HCT116 (cell line): ENCODE results near the gene LMCD1. TPM values are rescaled to one million over a fixed set of nuclear protein-coding genes. Genes with fewer than 3 reads are reported as not detected.

Source experiments
- ATAC-seq: fragments of 200-7000 bp; cut with Tn5 transposase; 2 replicates; pipeline ENCODE4 v1.9.1; 2020; ENCODE audit warnings: mild to moderate bottlenecking, moderate library complexity
- BruUV-seq: library from RNA; stranded (reverse); fragments of 400-500 nt; replicated peaks from 2 replicates; lab custom pipeline; 2021; lab: Mats Ljungman, UMichigan
- CTCF ChIA-PET: fragments of 300-600 bp; sonication (Branson Sonifier 250); formaldehyde crosslinking; loops from one replicate; lab custom pipeline; 2021; ENCODE audit warnings: antibody characterized with exemption; lab: Charles Lee
- POLR2A ChIA-PET: fragments of 300-600, 350-600 bp; sonication (Branson Sonifier 250); formaldehyde crosslinking; loops from one replicate; lab custom pipeline; 2021; ENCODE audit warnings: antibody characterized with exemption; lab: Charles Lee
- RAD21 ChIA-PET, 2 experiments: fragments of 300-600 bp; sonication (Branson Sonifier 250); formaldehyde crosslinking; loops; one replicate each; lab custom pipeline; 2023; ENCODE audit warnings: low total read pairs in 2 of 2; ENCODE audit not compliant: uncharacterized antibody in 2 of 2, unreplicated experiment in 2 of 2, low non-redundant PET in 1 of 2; lab: Charles Lee
- DNase-seq: peaks from one replicate; pipeline ENCODE4 v3.0.0-alpha.2; 2010; ENCODE audit warnings: low read depth, low spot score
- H2AFZ ChIP-seq: fragments of 200-600 bp; shearing (Covaris generic), sonication (generic); 2 replicates; pipeline ENCODE4 v1.6.1; 2017; ENCODE audit warnings: low read depth, mixed run types, mixed read lengths, antibody characterized with exemption, low read length; ENCODE audit not compliant: poor library complexity, severe bottlenecking
- H3K27ac ChIP-seq: 2 replicates; pipeline ENCODE4 v1.5.1; 2012; ENCODE audit warnings: low read depth, low read length
- H3K27me3 ChIP-seq: fragments of 200-600 bp; sonication (generic); 2 replicates; pipeline ENCODE4 v1.6.1; 2016; ENCODE audit warnings: mixed run types, low read length, mixed read lengths; ENCODE audit not compliant: insufficient read depth
- H3K36me3 ChIP-seq, 2 experiments: fragments of 200-500 bp in 1 of 2; fragments of 200-600 bp in 1 of 2; sonication (Bioruptor generic) in 1 of 2; sonication (generic) in 1 of 2; 2 replicates each; pipeline versions ENCODE4 v1.5.1 to v1.6.1; 2014 to 2016; ENCODE audit warnings: low read length in 2 of 2, inconsistent platforms in 1 of 2, mixed read lengths in 1 of 2, mixed run types in 1 of 2; ENCODE audit not compliant: insufficient read depth in 2 of 2, control insufficient read depth in 1 of 2
- H3K4me1 ChIP-seq, 2 experiments: fragments of 200-600 bp in 1 of 2; sonication (generic) in 1 of 2; 2 replicates each; pipeline versions ENCODE4 v1.5.1 to v1.6.1; 2012 to 2017; ENCODE audit warnings: low read length in 2 of 2, inconsistent platforms in 1 of 2, mild to moderate bottlenecking in 1 of 2, mixed read lengths in 1 of 2, mixed run types in 1 of 2, moderate library complexity in 1 of 2; ENCODE audit not compliant: insufficient read depth in 2 of 2, control insufficient read depth in 1 of 2
- H3K4me2 ChIP-seq: fragments of 200-600 bp; sonication (generic); 2 replicates; pipeline ENCODE4 v1.6.1; 2017; ENCODE audit warnings: mixed run types, low read length, mixed read lengths
- H3K4me3 ChIP-seq, 2 experiments: fragments of 200-600 bp in 1 of 2; sonication (generic) in 1 of 2; replicated peaks in 1 of 2; 2 replicates each; pipeline ENCODE4 v1.5.1; 2011 to 2016; ENCODE audit warnings: low read length in 2 of 2, control low read depth in 1 of 2, low read depth in 1 of 2, mild to moderate bottlenecking in 1 of 2, mixed read lengths in 1 of 2, mixed run types in 1 of 2
- H3K79me2 ChIP-seq: fragments of 200-600 bp; sonication (generic); 2 replicates; pipeline ENCODE4 v1.6.1; 2017; ENCODE audit warnings: mild to moderate bottlenecking, mixed run types, low read length, moderate library complexity, mixed read lengths; ENCODE audit not compliant: insufficient read depth
- H3K9ac ChIP-seq: fragments of 200-600 bp; sonication (generic); 2 replicates; pipeline ENCODE4 v1.6.1; 2016; ENCODE audit warnings: low read length, mixed read lengths
- H3K9me2 ChIP-seq: fragments of 200-600 bp; sonication (generic), shearing (Covaris generic); 2 replicates; pipeline ENCODE4 v1.6.1; 2017; ENCODE audit warnings: mixed run types, mild to moderate bottlenecking, moderate library complexity; ENCODE audit not compliant: insufficient read depth
- H3K9me3 ChIP-seq, 2 experiments: fragments of 200-500 bp in 1 of 2; fragments of 200-600 bp in 1 of 2; sonication (Bioruptor generic) in 1 of 2; sonication (generic) in 1 of 2; 2 replicates each; pipeline ENCODE4 v1.6.1; 2014 to 2017; ENCODE audit warnings: low read length in 2 of 2, mixed read lengths in 2 of 2, inconsistent platforms in 1 of 2, low read depth in 1 of 2, mild to moderate bottlenecking in 1 of 2, mixed run types in 1 of 2, moderate library complexity in 1 of 2; ENCODE audit not compliant: control insufficient read depth in 1 of 2, insufficient read depth in 1 of 2
- H4K20me1 ChIP-seq: fragments of 200-600 bp; sonication (generic), shearing (Covaris generic); 2 replicates; pipeline ENCODE4 v1.6.1; 2017; ENCODE audit warnings: mixed run types, mild to moderate bottlenecking, moderate library complexity; ENCODE audit not compliant: insufficient read depth
- CBX3 ChIP-seq: IDR thresholded peaks from 2 replicates; pipeline ENCODE4 v1.6.1; 2012; ENCODE audit warnings: low read depth
- CEBPB ChIP-seq: IDR thresholded peaks from 2 replicates; pipeline ENCODE4 v1.6.1; 2012; ENCODE audit warnings: low read depth
- EGR1 ChIP-seq: IDR thresholded peaks from 2 replicates; pipeline ENCODE4 v1.6.1; 2012; ENCODE audit warnings: low read depth
- ELF1 ChIP-seq: IDR thresholded peaks from 2 replicates; pipeline ENCODE4 v1.6.1; 2012; ENCODE audit warnings: low read depth, borderline replicate concordance
- FOSL1 ChIP-seq: IDR thresholded peaks from 2 replicates; pipeline ENCODE4 v1.6.1; 2012; ENCODE audit warnings: low read depth
- JUND ChIP-seq: IDR thresholded peaks from 2 replicates; pipeline ENCODE4 v1.6.1; 2012
- POLR2A ChIP-seq: IDR thresholded peaks from 2 replicates; pipeline ENCODE4 v1.7.0; 2011; ENCODE audit warnings: borderline replicate concordance; ENCODE audit not compliant: insufficient read depth, insufficient read length; ENCODE audit errors: extremely low read depth
- POLR2AphosphoS5 ChIP-seq: IDR thresholded peaks from 2 replicates; pipeline ENCODE4 v1.6.1; 2011; ENCODE audit warnings: mild to moderate bottlenecking, low read depth, low read length, moderate library complexity
- RAD21 ChIP-seq: IDR thresholded peaks from 2 replicates; pipeline ENCODE4 v1.6.1; 2012; ENCODE audit warnings: low read depth, mild to moderate bottlenecking
- SP1 ChIP-seq: IDR thresholded peaks from 2 replicates; pipeline ENCODE4 v1.6.1; 2012; ENCODE audit warnings: low read depth
- SRF ChIP-seq: IDR thresholded peaks from 2 replicates; pipeline ENCODE4 v1.6.1; 2012; ENCODE audit warnings: low read depth
- TCF7L2 ChIP-seq: IDR thresholded peaks from 2 replicates; pipeline ENCODE4 v1.7.0; 2011; ENCODE audit warnings: borderline replicate concordance, inconsistent platforms; ENCODE audit not compliant: insufficient read depth, insufficient read length; ENCODE audit errors: extremely low read depth
- YY1 ChIP-seq: IDR thresholded peaks from 2 replicates; pipeline ENCODE4 v1.6.1; 2011; ENCODE audit warnings: low read length, low read depth, moderate library complexity, mild to moderate bottlenecking; ENCODE audit not compliant: insufficient replicate concordance; ENCODE audit errors: extremely low read depth
- ZFX ChIP-seq: fragments of 450-650 bp; IDR thresholded peaks from 2 replicates; pipeline ENCODE4 v1.6.1; 2017
- ZNF274 ChIP-seq: fragments of 200-500 bp; sonication (Bioruptor generic); IDR thresholded peaks from 2 replicates; pipeline ENCODE4 v1.6.1; 2014; ENCODE audit warnings: mild to moderate bottlenecking, low read depth, low read length, inconsistent platforms
- intact Hi-C: fragments of 100-400 bp; cut with micrococcal nuclease; formaldehyde crosslinking; loops from 2 replicates; pipeline ENCODE4 v1.10.0; 2022
- total RNA-seq: library from RNA; stranded (reverse); gene quantifications from one replicate; pipeline ENCODE4 v1.2.1, GENCODE V29; 2021; ENCODE audit not compliant: unreplicated experiment
- TF ChIP-seq, protein P1 (sequence below): IDR thresholded peaks from 2 replicates; pipeline ENCODE4 v1.6.1; 2012; ENCODE audit warnings: low read depth

The LMCD1 gene
- total RNA-seq, 1 experiment from 2014 or later, result 4.6 TPM

DNA sequence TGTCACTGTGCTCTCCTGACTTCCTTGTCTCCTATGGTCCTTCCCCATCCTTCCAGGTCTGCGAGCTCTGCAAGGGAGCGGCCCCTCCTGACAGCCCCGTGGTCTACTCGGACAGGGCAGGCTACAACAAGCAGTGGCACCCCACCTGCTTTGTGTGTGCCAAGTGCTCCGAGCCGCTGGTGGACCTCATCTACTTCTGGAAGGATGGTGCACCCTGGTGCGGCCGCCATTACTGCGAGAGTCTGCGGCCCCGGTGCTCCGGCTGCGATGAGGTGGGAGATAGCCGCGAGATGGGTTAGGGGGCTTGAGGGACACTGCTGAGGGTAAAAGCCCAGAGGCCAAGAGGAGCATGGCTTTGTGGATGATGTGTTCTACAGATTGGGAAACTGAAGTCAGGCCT, 63.8 kb downstream of the LMCD1 start:
- H3K27ac ChIP-seq, result no peak overlapping the region
- TF ChIP-seq CBX3 (no peak), ZNF274 (no peak), CEBPB (no peak), FOSL1 (no peak), RAD21 (no peak), POLR2A (no peak), YY1 (no peak), JUND (no peak), ZFX (no peak), TCF7L2 (no peak), ELF1 (no peak), SP1 (no peak), POLR2AphosphoS5 (no peak), EGR1 (no peak), SRF (no peak)
- TF ChIP-seq, protein P1, sequence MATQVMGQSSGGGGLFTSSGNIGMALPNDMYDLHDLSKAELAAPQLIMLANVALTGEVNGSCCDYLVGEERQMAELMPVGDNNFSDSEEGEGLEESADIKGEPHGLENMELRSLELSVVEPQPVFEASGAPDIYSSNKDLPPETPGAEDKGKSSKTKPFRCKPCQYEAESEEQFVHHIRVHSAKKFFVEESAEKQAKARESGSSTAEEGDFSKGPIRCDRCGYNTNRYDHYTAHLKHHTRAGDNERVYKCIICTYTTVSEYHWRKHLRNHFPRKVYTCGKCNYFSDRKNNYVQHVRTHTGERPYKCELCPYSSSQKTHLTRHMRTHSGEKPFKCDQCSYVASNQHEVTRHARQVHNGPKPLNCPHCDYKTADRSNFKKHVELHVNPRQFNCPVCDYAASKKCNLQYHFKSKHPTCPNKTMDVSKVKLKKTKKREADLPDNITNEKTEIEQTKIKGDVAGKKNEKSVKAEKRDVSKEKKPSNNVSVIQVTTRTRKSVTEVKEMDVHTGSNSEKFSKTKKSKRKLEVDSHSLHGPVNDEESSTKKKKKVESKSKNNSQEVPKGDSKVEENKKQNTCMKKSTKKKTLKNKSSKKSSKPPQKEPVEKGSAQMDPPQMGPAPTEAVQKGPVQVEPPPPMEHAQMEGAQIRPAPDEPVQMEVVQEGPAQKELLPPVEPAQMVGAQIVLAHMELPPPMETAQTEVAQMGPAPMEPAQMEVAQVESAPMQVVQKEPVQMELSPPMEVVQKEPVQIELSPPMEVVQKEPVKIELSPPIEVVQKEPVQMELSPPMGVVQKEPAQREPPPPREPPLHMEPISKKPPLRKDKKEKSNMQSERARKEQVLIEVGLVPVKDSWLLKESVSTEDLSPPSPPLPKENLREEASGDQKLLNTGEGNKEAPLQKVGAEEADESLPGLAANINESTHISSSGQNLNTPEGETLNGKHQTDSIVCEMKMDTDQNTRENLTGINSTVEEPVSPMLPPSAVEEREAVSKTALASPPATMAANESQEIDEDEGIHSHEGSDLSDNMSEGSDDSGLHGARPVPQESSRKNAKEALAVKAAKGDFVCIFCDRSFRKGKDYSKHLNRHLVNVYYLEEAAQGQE, result no peak
- TF ChIP-seq, all 23 proteins: peak for 0
- no peaks in the 10 kb centered on the region for H3K4me1 ChIP-seq
- no peak overlapping the region for H3K9ac ChIP-seq
- ChIA-PET RAD21 (no interaction called here), CTCF (no interaction called here), POLR2A (no interaction called here)
- no TSS peak for BruUV-seq
- H3K9me3 ChIP-seq, result no peaks in the 10 kb centered on the region
- no peaks in the 10 kb centered on the region for H3K79me2 ChIP-seq
- H3K27me3 ChIP-seq, result no peaks in the 10 kb centered on the region
- H4K20me1 ChIP-seq, result no peaks in the 10 kb centered on the region
- H3K36me3 ChIP-seq, result no peaks in the 10 kb centered on the region
- H2AFZ ChIP-seq, result no peak overlapping the region
- DNase-seq (no peak), ATAC-seq (no peak)
- no peak overlapping the region for H3K4me3 ChIP-seq
- H3K9me2 ChIP-seq, result no peaks in the 10 kb centered on the region
- H3K4me2 ChIP-seq, result no peak overlapping the region
- intact Hi-C loops, result no loop called here
